ENCODE measurements around the gene NCKAP5.

DNA sequence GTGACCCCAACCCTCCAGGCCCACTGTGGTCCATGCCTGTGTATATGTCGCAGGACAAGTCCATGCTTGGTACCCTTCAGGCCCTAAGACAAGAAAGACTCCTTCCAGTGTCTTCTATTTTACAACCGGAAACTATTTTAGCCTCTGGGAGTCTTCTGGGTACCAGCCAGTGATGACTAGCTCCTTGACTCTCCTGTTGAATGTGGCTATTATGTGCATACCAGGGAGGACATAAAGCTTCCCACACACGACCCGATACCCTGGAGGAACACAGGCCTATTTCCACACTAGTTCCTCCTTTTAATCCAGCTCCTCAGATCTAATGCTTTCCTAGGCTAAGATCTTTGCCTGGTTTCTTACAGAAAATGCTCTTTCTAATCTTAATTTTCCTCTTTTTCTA is 178.1 kb downstream of the NCKAP5 start:
- no peak for TF ChIP-seq HDGF (IDR thresholded peaks at IDR 0.05; ENCODE audit: borderline replicate concordance)
- no peak for TF ChIP-seq ELF4 (IDR thresholded peaks at IDR 0.05)
- no peak for TF ChIP-seq FOXA1 (IDR thresholded peaks at IDR 0.05)
- no peak for TF ChIP-seq BHLHE40 (IDR thresholded peaks at IDR 0.05; ENCODE audit: borderline replicate concordance)
- no peak for TF ChIP-seq ARNT (IDR thresholded peaks at IDR 0.05)
- TF ChIP-seq ZNF384 (IDR thresholded peaks at IDR 0.05) = no peak
- TF ChIP-seq FOXM1 (IDR thresholded peaks at IDR 0.05; ENCODE audit: borderline replicate concordance) = no peak
- TF ChIP-seq CTBP1 (IDR thresholded peaks at IDR 0.05; ENCODE audit: borderline replicate concordance) = no peak
- no peak for TF ChIP-seq PKNOX1 (IDR thresholded peaks at IDR 0.05)
- no peak for TF ChIP-seq TARDBP (IDR thresholded peaks at IDR 0.05)
- TF ChIP-seq NFRKB (IDR thresholded peaks at IDR 0.05) = no peak

All from HEK293T (cell line).